ENCODE data around the gene TBC1D28.
"Not testable (repeated sequence)": the region's sequence is repeated elsewhere in the genome, so short reads cannot be mapped to it uniquely, and the experiment has no call there.

The TBC1D28 gene

DNA sequence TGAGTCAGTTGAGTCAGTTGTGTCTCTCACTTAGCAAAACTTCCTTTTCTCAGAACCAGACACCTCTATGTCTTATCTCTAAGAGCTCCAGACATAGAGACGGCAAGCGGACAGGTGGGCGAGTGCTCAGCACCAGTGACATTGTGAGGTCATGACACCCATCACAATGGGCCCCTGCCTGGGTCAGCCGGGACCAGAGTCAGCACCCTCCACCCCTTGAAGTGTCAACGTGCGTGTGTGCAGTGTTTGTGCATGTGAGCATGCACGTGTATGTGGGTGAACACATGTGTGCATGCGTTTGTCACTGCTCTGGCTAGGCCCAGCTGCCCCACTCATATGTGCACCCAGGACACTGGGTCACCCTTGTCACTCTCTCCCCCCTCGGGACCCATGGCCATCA, at the start of gene TBC1D28:
TBC1D28 (minus strand) TSS at position 101 of the 400 bp plus-strand sequence. CDS start 3,039 bp downstream, outside the sequence.
- not testable (repeated sequence) for DNase-seq

DNA sequence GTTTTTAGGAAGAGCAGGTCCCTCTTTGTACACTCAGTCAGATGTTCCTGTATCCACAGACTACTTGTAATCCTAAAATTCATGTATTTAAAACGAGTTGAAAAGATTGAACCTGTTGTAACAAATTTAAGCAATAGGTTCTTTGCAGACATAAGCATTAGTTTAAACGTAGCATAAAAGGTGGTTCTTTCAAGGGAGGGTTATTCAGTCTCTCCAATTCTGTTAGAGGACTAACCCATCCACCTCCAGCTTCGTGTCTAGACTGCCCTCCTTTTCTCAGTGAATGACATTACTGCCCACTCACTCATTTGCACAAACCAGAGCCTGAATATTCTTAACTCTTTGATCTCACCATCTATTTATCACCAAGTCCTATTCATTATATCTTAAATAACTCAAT, 38.5 kb upstream of the TBC1D28 start:
- DNase-seq = not testable (repeated sequence)

DNA sequence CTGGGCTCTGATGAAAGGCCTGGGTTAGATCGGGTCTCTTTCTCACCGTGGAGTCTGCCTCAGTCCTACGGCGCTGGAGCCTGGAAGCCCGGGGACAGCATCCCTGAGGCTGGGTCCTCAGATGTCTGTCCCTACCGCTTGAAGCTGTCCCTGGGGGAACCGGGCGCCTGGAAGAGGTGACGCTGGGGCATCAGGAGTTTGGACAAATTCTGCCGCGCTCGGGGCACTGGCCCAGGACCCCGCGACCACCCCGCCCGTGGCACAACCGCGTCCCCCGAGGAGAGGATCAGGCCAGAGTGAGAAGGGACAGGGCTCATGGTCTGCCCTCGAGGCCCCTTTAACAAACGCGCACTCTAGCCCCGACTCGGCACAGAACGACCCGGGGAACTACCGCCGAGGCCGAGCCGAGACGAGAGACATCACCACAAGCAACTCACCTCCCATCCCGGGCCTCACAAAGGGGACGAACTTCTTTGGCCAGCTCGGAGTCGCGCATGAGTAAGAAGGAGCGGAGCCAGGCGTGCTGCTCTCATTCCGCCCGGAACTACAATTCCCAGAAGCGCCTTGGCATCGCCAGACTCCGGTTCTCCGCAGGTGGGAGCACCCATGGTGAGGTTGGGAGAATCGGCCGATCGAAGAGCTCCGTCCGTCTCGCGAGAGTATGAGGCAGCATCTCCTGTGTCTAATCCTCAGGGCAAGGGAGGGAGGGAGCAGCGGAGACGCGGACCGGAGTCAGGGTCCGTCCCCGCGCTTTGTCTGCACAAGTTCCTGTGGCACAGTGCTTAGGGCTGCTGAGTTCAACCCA, 37.8 kb upstream of the TBC1D28 start, which contains the start of gene FOXO3B:
FOXO3B (minus strand) TSS at position 548 of the 805 bp plus-strand sequence. CDS start 663 bp downstream, outside the sequence.
- peak; percentile 80 for DNase-seq

DNA sequence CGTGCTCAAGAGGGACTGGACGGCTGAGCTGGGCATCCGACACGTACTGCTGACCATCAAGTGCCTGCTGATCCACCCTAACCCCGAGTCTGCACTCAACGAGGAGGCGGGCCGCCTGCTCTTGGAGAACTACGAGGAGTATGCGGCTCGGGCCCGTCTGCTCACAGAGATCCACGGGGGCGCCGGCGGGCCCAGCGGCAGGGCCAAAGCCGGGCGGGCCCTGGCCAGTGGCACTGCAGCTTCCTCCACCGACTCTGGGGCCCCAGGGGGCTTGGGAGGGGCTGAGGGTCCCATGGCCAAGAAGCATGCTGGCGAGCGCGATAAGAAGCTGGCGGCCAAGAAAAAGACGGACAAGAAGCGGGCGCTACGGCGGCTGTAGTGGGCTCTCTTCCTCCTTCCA, 33.2 kb upstream of the TBC1D28 start:
- not testable (repeated sequence) for DNase-seq

DNA sequence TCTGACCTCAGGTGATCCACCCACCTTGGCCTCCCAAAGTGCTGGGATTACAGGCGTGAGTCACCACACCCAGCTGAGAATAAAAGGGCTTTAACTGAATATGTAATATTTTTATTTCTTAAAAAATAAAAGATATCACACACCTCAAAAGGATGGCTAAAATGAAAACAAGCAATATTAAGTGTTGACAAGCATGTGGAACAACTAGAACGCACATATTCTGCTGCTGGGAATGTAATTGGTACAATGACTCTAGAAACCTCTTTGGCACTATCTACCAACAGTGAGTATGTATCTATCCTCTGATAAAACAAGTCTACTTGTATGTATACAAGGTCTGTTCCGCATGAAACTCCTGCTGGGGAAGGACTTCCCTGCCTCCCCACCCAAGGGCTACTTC, 32.7 kb upstream of the TBC1D28 start:
- DNase-seq = not testable (repeated sequence)

DNA sequence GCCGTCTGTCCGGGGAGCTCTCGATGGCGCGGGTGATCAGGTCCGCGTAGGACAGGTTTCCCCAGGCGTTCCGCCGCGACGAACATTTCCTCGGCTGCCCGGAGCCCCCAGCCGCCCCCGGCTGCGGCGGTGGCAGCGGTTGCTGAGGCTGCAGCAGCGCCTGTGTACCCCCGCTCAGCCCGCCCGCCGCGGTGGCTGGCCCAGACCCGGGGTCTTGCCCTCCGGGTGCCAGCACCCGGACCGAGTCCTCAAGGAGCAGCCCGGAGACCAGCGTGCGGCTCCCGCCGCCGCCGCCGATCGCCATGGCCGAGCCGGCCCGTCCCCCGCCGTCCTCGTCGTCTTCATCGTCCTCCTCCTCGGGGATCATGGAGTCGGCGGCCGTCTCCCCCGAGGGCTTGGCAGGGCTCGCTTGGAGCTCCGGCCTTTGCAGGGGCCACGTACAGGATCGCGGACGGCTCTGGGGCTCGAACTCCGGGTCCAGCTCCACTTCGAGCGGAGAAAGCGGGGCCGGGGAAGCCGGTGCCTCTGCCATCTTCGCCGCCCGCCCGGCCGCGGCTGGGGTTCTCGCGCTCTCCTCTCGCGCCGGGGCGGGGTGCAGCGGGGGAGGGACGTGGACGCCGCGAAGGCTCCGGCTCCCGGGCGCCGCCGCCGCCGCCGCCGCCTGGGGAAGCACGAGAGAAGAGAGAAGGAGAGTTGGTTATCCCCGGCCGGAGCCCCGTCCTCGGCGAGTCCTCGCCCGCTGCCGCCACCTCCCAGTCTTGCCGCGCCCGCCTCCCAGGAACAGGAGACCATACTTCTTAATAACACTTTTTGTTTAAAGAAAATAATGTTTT, 28.4 kb upstream of the TBC1D28 start:
- DNase-seq = not testable (repeated sequence)

DNA sequence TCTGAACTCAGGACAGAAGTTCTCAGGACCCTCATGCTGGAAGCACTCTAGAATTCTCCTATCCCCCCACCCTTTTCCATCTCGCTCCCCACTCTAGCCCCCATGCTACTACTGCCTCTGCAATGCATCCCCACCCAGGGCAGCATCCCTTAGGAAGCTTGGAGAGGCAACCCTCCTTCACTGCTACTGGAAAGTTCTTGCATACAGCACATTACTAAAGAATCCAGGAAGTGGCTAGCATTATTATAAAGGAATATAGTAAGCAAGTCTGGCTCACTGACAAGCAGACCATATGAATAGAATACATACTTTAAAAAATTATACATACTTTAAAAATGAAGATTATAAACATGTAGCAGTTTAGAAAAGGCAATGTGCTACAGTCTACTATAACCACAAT, 24.4 kb upstream of the TBC1D28 start:
- not testable (repeated sequence) for DNase-seq

DNA sequence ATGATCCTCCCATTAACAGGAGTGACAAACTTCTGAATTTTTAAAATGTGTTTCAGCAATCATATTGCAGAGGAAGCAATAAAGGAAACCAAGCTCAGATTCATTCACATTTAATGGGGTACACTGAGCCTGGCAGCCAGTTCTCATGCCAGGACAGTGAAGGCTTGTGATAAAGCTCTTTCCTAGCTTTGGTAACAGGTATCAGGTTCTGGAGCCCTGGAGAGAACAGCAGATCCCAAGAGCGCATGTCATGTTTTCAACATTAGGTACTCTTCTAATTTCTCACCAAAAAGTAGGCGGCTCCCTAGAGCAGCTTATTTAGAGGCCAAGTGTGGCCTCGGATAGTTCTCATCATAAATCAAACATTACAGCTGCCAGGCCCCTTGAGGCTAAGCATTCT, 23.3 kb upstream of the TBC1D28 start:
- DNase-seq = not testable (repeated sequence)

DNA sequence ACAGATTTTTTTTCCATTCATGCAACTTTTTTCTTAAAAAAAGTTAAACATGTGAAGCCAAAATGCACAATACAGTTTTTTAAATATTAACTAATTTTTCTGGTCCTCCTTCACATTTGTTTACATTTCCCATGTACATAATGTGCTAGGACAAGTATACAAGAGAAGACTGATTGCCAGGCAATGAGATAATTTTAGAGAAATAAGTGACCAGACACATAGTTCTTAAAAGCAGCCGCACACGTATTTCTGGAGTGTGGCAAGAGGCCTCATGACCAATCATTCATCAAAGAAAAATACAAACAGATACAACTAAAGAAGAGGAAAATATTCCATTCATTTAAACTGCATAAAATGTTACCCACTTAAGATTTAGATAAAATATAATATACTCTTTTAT, 22.1 kb upstream of the TBC1D28 start:
- DNase-seq = not testable (repeated sequence)

DNA sequence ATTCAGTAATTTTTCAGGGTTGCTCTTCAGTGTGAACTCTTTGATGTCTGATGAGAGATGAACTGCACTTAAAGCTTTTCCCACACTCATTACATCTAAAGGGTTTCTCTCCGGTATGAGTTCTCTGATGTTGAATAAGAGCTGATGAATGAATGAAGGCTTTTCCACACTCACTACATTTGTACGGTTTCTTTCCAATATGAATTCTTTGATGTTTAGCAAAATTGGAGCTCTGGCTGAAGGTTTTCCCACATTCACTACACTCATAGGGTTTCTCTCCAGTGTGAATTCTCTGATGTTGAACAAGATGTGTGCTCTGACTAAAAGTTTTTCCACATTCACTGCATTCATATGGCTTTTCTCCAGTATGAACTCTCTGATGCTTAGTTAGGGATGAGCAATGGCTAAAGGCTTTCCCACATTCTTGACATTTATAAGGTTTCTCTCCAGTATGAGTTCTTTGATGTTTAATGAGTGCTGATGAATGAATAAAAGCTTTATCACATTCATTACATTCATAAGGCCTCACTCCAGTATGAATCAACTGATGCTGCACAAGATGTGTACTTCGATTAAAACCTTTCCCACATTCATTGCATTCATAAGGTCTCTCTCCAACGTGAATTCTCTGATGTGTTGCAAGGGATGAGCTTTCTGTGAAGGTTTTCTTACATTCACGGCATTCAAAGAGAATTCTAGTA, 17.9 kb upstream of the TBC1D28 start:
- DNase-seq = not testable (repeated sequence)

DNA sequence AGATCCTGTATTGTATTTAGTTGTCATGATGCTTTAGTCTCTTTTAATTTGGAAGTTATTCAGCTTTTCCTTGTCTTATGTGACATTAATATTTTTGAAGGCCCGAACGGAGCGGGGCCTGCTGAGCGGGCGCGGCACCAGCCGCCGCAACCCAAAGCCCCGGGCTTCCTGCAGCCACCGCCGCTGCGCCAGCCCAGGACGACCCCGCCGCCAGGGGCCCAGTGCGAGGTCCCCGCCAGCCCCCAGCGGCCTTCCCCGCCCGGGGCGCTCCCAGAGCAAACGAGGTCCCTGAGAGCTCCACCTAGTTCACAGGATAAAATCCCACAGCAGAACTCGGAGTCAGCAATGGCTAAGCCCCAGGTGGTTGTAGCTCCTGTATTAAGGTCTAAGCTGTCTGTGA, 5.9 kb upstream of the TBC1D28 start:
- not testable (repeated sequence) for DNase-seq

DNA sequence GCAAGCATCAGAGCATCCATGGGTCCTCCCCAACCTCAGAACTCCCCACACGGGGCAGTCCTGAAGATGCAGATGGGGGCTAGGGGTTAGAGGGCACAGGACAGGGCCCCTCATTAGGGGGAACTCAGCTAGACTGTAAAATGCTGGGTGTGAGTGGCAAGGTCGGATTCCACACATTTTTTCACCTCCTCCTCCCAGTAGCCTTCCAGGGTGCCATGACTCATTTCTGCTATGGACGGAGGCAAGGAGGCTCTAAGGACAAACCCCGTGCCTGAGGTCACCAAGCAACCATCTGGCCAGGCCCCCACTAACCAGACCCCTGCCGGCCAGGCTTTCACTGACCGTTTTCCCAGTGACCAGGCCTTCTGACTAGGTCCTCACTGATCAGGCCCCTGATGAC, 1.1 kb downstream of the TBC1D28 start:
- not testable (repeated sequence) for DNase-seq

DNA sequence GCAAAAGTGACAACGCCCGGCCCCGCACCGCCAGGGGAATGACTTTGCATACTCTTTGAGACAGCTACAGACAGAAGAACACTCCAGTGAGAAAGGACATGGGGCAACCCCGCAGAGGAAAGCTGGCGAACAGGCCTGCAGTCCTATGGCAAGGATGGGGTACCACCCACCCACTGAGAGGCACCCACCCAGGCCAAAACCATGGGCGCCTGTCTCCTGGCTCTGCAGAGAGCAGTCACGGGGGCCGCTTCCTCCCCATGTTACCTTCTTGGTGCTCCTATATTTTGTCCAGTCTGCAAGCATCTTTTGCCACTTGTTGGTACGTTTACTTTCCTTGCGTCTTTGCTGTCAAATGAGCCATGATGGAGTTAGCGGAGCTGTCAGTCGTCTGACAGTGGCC, 5.8 kb downstream of the TBC1D28 start:
- DNase-seq = not testable (repeated sequence)

DNA sequence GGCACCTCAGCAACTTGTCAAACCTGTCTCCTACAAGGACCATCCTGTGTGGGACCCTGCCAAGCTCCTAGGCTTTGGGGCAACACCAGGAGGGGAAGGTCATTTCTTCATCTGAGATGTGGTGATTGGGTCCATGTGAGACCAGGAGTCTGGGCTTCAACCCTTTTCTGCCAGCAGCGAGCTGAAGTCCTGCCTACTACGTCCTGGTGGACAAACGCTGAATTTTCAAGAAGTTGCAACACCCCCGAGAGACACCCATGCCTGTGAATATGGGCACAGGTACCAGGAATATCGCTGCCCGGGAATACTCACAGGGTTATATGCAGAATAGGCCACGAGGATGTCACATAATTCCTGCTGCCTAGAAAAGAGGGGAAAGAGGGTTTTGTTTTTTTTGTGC, 8.0 kb downstream of the TBC1D28 start:
- DNase-seq = not testable (repeated sequence)

DNA sequence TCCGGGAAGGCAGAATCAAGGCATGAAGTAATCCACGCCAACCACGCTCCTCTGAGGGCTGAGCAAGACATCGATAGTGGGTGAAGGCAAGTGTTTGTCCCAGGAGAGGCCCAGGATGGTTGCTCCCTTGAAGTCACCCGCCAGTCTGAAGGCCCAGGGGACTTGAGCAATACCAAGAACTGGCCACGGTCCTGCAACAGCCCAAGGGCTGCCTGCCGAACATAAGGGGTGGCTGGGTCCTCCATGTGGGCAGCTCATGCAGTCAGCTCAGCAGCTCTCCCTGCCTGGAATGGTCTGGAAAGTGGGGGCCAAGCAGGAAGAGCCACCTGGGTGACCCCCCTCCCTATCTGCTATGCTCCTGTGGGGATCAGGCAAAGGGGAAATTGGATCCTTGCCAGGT, 8.4 kb downstream of the TBC1D28 start:
- not testable (repeated sequence) for DNase-seq

DNA sequence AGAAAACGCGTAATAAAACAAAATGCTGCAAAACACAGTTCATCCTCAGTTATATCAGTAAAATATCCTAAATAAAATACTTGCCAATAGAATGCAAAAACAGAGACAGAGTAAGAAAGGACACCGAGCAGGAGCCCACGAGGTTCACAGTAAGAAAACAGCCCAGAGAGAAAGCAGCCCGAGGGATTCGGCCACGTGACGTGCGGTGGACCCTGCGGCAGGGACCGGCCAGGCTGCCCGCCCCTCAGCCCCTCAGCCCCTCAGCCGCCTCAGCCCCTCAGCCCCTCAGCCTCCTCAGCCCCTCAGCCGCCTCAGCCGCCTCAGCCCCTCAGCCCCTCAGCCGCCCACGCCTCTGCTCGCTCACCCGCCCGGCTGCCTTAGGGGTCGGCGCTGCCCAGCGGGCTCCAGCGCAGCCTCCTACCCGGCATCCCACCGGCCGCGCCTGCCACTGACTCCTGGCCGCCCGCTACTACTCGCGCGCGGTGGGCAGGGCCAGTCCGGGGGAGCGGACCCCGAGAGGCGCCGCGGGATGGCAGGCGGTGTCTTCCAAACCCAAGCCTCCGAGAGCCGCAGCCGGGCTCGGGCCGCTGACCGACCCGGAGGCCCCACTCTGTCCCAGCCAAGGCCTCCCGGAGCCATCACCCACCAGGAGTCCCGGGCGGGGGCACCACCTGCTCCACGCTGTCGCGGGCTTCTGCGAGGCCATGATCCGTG, 9.5 kb downstream of the TBC1D28 start:
- DNase-seq = peak; percentile 5

DNA sequence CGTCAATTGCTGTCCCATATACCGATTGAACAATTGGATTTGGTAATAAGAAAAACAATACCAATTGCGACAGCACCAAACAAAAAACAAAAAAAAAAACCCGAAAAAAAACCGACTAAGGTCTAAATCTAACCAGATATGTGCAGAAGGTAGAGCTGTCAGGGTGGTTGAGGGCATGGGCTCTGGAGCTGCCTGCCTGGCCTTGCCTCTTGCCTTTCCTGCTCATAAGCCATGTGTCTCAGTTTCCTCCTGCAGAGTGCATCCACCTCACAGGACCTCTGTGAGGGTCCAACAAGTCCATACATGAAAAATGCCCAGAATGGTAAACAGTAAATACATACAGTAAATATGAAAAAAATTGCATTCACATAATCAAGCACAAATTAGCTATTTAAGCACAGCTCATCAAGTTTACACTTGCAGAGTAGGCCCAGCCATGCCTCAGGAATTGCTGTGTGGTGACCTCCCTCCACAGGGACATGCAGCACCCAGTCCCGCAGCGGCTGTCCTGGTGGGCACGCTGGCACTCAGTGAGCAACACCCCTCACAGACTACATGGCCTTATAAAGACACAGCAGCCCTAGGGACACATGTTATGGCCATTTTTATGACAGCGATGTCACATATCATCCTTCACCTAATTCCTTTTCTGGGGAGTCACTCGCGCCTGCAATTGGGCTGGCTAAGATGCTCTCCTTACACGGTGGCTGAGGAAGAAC, 17.9 kb downstream of the TBC1D28 start:
- no peak for DNase-seq

DNA sequence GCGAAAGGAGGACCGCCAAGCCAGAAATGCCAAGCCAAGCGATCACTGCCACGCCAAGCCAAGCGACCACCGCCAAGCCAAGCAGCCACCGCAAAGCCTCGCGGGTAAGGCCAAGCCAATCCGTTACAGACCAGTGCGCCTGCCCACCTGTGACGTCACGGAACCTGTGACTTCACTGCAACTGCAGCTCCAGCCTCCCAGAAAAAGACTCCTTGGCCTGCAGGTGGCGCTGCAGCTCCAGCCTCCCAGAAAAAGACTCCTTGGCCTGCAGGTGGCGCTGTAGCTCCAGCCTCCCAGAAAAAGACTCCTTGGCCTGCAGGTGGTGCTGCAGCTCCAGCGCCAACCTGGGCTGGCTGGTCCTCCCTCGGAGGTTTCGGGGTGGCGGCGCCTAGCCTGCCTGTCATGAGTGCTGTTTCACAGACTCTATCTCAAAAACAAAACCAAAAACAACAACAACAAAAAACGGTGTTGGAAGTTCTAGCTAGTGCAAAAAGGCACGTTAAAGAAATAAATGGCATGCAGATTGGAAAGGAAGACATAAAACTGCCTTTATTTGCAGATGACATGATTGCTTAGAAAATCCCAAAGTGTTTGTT, 18.6 kb downstream of the TBC1D28 start:
- DNase-seq = peak; percentile 97

DNA sequence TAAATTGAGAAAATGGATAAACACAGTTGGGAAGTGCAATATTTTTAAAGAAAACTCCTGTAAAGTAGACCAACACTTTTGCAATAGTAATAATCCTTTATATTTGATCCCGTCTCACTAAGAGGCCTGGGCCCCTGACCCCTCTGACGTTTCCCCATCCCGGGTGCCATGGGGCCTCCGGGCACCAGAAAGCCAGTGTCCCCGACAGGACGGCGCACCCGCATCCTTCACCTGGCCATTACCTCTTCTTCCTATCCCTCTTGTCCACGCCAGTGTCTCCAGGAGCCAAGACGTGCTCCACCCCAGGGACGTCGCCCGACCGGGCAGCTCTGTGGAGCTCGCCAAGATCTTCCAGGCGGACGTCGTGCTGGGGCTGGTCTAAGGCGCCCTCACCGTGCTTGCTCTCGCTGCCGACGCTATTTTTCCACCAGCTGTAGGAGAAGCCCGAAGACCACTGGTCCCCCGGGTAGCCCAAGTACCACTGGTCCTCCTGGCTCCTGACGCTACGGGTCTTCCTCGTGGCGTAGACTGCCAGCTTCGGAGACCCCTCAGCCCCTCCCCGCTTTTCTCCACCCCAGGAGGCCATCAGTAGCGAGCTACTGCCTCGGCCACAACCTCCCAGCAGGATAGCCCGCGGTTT, 19.2 kb downstream of the TBC1D28 start:
- DNase-seq = peak; percentile 11

DNA sequence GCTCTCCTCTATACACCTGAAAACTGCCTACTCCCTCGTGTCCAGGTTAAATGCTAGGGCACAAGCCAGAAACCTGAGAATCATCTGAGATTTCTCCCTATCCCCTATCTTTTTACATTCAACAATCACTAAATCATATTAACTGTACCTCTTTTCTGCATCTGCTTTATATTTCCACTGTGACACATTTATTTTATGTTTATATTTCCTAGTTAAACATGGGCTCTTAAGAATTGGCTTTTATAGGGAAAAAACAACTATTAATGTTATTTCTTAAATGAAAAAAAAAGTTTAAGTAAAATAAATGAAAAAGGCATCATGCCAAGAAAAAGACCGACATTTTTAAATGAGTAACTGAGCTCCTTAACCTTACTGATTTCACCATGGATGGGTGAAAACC, 26.6 kb downstream of the TBC1D28 start:
- DNase-seq = not testable (repeated sequence)

DNA sequence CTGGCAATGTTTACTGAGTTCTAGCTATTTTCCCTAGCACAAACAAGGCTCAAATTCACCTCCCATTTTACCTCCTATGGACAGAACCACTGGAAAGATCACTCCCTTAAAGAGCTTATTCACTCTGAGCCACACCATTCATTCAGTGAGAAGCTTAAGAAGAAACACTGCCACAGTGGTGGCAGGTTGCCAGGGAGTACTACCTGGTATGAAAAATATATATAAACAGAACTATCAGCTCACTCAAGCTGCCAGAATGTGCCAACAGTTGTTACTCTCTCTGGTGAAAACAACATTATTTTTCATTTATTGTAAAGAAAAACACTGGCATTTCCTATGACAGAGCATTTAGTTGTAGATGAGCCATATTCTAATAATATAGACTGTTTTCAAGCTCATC, 31.2 kb downstream of the TBC1D28 start:
- DNase-seq = not testable (repeated sequence)

Data from stimulated activated CD4-positive, alpha-beta T cell treated with anti-CD3 and anti-CD28 coated beads, Interleukin-15, amount 100 ng/mL, for 24 hours (primary cell).